HG02938 (cell line): ENCODE measurements around the gene SEMA4B.

Experiments
- ATAC-seq: cut with Tn5 transposase; IDR thresholded peaks from one replicate; pipeline ENCODE4 v1.9.1; 2021; ENCODE audit warnings: mild to moderate bottlenecking, moderate library complexity; ENCODE audit not compliant: unreplicated experiment

SEMA4B gene

DNA sequence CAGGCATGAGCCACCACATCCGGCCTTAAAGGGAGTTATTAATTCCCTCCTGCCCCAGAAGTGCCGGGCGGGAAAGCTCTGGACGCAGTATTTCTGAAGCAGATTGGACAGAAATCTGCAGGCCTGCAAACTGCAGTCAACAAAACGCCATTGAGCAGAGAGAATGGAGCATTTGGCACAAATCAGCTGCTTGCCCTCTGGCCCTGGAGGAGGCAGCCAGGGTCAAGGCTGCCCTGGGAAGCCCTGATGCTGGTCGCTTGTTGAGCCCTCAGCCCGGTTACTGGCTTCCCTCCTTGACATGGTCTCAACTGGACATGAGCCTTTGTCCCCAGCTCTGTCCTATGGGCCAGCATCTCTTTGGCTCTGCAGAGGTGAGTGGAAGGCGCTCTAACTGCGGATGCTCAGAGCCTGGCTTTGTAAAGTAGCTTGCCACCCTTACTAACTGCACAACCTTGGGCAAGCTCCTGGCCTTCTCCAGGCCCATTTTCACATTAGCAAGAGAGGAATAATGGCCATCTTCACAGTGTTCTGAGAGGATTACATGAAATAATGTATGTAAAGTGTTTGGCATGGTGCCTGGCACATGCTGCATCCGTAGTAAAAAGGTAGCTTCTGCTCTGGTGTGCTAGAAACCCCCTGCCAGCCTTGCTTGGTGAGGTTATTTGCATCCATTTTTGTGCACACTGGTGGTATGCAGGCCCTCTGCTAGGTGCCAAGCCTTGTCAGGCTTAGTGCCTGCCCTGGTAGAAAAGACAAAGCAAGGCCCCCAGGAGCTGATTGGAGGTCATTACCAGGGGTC, 4.1 kb downstream of the SEMA4B start:
- ATAC-seq, result no peak

DNA sequence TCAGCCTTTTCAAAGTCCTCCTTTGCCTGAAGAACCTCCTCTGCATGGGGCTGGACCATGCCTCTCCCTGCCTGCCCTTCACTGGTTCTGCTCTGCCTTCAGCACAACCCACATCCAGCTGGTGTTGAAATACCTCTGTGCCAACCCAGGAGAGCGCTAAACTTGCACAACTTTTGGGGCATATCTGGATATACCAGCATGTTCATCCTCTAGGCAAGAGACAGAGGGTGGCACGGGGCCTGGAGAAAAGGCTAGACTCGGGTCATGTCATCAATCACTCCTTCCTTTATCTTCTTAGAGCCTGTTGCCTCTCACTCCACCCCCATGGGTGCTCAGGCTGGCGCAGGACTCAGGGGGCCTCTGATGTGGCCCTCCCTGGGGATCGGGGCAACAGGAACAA, 4.8 kb downstream of the SEMA4B start:
- ATAC-seq, result no peak

DNA sequence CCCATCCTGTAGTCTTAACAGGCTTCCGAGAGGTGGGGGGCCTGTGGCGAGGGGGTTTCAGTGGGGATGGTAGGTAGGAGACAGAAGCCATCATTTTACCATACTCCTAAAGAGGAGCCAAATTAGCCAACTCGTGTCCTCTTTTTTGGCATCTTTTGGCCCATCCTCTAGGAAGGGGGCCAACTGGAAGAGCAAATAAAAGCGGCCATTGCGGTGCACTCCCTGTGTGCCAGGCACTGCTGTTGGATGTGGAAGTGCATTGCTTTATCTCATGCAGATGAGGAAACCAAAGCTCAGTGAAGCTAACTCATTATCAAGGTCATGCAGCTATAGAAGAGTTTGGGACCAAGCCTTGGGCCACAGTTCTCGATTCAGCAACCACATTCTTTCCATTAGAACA, 6.1 kb downstream of the SEMA4B start:
- no peak for ATAC-seq

DNA sequence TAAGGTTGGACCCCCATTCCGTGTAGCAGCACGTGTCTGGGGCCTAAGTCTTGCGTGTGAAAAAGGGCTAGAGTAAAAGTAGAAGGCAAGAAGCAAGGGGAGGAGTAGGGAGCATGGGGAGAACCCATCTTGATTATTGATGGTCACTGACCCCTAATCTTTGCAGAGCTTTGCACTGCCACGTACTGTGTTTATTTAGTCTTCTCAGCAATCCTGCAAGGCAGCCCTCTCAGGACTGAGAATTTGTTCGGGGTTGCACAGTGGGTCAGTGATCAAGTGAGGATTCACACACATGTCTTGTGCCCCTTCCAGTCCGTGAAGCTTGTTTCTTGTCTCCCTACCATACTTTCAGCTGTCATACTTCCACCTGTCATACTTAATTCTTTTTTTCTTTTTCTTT, 7.2 kb downstream of the SEMA4B start:
- ATAC-seq, result no peak

DNA sequence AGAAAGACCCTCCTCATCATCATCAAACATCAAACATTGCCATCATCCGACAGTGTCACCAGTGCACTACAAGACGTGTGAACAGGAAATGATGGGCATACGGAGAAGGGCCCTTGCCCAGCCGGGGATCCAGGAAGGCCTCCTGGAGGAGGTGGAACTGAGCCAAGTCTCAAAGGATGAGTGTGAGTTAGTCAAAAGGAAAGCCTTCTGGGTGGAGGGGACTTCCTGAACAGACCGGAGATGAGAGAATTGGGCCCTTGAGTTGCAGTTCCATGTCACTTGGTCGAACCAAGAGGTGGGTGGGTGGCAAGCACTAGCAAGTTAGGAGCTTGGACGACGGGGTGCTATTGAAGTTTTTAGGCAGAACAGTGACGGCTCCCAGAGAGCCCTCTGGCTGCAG, 8.5 kb downstream of the SEMA4B start:
- peak; percentile 55 for ATAC-seq

DNA sequence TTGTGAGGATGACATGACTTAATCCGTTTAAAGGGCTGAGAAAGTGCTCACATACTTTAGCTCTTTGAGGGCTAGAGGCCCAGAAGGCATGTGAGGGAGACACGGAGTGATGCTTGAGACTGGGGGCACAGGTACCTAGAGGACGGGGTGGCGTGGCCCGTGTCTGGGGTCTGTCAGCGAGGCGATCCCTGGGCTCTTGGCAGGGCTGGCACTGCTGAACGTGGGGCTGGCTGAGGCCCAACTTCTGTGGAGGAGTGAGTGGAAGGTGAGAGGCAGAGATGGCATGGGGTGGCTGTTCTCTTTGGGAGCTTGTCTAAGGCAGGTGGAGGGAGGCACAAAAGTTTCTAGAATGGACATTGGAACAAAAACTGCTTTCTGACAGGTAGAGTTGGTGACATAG, 9.5 kb downstream of the SEMA4B start:
- no peak for ATAC-seq

DNA sequence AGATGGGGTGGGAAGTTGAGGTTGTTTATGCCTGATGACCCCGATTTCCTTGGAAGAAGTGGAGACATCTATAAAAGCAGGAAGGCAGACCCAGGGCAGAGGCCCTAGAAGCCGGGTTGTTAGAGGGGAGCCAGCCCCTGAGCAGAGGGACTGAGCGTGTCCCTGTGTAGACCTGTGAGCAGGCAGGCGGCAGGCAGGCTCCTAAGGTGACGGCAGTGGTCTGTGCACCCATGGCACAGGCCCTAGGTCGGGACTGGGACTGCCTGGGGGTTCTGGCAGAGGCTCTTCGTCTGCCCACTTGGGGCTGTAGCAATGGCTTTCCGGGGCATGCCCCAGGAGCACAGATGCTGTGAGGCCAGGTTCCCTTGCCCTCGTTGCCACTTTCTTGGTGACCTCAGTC, 9.9 kb downstream of the SEMA4B start:
- no peak for ATAC-seq

DNA sequence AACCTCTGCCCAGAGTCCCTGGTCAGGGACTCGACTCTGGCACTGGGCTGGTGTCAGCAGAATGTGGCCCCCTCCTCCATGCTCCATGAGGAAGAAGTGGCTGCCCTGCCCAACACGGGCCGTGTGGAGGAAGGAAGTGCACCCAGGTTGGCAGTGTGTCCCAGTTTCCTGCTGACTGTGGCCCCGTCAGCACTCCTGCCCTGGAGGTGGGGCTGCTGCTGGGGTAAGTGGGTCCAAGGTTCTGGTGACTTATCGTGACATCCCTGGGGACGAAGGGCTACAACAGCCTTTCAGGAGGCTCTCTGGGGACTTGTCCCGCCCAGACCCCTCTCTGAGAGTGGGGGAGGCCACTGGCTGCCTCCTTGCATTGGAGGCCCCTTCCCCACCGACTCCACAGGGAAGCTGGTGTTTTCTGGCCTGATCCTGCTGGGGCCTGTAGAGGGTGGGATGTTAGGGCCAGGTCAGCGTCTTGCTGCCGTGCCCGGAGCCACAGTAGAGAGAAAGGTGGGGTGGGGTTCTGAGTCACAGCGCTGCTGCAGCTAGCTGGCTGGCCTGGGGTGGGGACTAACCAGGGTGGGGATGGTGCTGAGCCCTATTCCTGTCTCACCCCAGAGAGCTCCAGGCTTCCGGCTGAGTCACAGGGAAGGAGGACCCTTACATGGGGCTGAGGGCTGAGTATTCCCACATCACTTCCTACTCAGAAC, 10.5 kb downstream of the SEMA4B start:
- ATAC-seq, result no peak

DNA sequence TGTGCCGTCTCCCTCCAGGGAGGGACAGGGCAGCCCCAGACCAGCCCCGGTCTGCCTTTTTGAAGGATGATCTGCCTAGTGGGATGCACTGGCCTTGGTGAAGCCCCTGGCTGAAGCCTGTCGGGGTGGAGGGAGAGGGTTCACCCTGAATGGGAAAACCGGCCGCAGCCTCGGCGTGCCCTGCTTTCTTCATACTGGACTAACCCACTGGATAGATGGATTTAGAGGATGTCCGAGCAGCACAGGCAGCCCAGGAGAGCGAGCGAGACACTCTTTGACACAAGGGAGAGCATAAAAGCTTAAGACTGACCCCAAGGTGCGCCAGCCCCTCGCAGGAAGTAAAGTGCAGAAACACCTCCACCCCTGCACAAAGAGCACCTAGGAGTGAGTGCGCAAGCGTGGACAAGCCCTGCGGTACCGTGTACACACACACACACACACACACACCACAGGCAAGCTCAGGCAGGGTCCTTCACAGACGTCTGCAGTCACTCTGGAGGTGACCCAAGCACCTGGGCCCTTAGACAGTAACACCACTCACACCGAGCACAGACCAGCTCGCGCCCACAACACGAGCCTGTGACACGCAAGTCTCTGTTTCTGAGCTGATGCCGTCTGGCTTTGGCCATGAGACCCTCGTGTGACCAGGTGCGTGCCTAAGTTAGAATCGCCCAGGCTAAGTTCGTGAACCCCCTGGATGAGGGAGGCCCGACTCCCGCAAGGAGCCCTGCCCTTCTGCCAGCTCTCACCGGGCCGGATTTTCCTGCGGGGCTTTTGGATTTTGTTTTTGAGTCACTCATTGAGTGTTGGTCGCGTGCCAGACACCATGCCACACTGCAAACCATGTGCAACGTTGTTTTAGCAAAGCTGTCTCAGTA, 11.3 kb downstream of the SEMA4B start:
- no peak for ATAC-seq

DNA sequence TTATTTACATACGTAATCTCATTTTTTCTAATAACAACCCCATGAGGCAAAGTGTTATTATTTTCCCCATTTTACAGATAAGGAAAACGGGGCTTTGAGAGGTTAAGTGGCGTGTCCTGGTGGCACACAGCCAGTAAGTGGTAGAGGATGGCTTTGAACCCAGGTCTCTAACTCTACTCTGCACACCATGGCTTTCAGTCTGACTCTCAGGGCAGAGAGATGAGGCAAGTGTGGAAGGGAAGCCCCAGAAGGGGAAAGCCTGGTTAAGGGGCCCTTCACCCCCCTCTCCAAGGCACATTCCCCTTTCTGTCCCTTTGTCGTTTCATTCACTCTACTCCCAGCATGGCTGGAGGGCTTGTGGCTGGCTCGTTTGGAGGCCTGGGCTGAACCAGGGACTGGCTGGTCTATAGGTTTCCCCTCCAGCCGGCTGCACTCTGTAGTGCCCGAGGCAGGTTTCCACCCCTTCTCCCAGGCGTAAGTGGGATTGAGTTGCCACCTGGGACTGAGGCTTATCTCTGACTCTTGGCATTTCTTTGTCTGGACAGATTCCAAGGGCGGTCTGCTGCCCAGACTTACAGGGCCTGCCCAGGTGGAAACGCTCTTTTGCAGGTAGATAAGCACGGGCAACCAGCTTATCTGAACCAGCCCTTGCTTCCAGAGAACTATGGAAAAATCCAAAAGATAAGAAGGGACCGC, 12.1 kb downstream of the SEMA4B start:
- no peak for ATAC-seq

DNA sequence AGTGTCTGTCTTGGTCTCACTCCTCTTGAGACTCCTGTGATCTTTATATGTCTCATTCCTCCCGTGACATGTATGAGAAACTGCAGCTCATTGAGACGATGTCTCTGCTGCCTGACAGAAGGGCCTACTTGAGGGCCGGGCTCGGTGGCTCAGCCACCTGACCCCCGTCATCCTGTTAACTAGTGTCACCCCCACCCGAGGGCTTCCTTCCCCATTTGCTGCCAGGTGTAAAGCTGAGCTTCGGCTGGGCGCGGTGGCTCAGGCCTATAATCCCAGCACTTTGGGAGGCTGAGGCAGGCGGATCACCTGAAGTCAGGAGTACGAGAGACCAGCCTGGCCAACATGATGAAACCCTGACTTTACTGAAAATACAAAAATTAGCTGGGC, 12.7 kb downstream of the SEMA4B start:
- ATAC-seq, result no peak

DNA sequence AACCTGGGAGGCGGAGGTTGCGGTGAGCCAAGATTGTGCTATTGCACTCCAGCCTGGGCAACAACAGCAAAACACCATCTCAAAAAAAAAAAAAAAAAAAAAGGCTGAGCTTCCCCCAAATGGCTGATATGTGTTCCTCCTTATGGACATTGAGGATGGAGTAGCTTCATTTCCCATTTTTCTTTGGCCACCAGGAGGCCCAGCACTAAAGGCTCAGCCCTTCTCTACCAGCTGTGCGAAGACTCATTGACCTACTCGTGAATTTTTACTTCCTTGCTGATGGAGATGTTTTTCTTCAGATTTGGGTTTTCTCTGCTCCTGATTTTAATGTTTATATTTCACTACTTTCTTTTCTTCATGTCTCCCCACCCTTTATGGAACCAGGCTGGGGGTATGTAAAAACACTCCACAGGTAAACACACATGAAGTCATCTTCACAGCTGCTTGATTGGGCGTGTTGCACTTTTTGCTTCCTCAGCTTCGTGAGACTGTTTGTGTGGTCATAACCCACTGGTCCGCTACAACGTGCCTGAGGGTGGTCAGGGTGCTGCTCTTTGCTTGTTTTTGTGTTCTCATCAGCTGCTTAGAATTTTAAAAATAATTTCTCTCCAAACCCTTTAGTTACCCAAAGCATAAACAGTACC, 13.5 kb downstream of the SEMA4B start:
- ATAC-seq, result no peak

DNA sequence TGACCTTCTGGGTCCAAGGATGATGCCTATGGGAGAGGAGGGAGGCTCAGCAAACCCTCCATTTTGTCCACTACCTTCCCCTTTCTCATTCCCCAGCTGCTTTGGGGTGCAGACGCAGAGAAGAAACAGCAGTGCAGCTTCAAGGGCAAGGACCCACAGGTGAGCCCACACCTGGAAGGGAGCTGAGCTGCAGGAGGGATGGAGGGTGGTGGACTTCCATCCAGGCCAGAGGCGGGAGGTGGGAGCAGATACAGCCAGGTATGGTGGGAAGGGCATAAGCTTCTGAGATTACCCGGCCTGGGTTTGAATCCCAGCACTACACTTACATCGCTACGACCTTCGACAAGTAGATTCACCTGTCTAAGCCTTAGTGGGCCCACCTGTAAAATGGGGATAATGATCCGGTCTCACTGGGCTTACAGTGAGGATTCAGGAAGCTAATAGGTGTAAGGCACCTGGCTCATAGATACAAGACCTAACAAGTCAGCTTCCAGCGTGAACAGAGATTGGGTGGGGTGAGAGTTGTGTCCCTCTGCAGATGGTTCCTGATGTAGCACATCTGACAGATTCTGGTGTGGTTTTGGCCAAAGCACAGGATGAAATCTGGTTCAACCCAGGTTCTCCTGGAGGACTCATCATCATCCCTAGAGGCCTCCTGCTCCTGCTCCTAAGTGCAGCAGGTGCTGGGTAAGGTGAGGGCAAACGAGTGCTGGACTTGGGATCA, 16.7 kb downstream of the SEMA4B start:
- ATAC-seq, result no peak

DNA sequence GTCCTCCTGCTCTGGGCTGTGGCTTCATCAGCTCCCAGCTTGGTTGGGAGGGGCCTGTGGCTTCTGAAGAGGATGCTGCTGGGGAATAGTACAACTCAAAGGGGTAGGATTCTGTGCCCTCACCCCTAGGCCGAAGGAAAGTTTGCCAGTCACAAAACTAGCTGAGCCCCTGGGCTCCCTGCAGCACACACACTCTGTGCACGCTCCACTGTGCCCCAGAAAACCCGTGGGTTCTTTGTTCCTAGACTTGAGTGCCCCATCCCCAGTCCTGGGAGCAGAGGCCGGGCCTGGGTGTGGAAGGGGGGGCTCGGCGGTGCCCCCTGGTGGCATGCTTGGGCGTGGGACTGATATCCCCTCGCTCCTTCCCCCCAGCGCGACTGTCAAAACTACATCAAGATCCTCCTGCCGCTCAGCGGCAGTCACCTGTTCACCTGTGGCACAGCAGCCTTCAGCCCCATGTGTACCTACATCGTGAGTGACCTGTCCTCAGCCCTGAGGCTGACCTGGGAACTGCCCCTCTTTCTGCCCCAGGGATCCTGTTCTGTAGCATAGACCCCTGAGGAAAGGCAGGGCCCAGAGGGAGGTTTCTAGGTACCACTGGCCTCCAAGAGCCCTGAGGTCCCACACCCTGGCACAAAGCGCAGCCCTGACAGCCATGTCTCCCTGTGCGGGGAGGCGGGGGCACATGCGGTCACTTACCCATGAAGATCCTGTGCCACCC, 18.5 kb downstream of the SEMA4B start:
- no peak for ATAC-seq

DNA sequence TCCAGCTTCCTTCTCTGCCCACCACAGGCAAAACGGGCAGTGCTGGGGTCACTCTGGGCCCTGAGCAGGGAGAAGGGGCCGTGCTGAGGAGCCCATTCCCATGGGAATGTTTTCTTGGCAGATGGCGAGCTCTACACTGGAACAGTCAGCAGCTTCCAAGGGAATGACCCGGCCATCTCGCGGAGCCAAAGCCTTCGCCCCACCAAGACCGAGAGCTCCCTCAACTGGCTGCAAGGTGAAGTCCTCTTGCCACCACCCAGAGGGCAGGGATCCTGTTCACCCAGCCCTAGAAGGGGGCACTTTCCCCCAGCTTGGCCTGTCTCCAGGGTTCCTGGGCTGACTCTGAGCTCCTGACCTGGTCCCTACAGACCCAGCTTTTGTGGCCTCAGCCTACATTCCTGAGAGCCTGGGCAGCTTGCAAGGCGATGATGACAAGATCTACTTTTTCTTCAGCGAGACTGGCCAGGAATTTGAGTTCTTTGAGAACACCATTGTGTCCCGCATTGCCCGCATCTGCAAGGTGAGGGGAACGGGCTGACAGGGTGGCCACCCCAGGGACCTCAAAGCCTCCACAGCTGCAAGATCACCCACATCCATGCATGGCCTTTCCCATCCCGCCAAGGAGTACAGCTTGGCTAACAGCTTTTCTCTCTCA, 20.2 kb downstream of the SEMA4B start:
- ATAC-seq, result no peak

DNA sequence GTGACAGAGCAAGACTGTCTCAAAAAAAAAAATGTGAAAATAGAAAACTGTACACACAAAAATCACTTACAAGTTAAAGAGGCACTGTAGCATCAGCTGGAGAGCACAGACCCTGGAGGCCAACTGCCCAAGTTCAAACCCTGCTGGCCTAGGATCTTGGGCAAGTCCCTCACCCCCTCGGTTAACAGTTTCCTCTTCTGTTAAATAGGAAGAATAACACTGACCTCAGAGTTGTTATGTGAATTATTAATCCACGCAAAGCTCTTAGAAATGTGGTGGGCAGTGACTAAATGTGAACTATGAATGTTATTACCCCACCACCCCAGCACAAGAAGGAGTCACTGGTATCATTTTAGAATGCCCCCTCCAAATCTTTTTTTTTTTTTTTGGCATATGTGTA, 21.4 kb downstream of the SEMA4B start:
- no peak for ATAC-seq

DNA sequence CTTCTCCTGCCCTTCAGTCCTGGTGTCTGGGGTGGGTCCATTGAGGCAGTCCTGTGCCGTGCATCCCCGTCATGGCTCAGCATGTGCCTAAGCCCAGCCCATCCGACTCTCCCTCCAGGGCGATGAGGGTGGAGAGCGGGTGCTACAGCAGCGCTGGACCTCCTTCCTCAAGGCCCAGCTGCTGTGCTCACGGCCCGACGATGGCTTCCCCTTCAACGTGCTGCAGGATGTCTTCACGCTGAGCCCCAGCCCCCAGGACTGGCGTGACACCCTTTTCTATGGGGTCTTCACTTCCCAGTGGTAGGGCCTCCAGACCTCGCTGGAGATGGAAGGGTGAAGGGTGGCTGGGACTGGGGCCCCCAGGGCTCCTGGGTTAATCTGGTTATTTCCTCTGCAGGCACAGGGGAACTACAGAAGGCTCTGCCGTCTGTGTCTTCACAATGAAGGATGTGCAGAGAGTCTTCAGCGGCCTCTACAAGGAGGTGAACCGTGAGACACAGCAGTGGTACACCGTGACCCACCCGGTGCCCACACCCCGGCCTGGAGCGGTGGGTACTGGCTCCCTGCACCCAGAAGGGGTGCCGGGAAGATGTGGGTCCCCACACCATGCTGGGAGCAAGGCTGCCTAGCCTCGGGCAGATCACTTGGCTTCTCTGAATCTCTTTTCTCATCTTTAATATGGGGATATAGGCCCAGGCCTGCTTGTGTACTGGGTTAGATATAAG, 22.5 kb downstream of the SEMA4B start:
- no peak for ATAC-seq

DNA sequence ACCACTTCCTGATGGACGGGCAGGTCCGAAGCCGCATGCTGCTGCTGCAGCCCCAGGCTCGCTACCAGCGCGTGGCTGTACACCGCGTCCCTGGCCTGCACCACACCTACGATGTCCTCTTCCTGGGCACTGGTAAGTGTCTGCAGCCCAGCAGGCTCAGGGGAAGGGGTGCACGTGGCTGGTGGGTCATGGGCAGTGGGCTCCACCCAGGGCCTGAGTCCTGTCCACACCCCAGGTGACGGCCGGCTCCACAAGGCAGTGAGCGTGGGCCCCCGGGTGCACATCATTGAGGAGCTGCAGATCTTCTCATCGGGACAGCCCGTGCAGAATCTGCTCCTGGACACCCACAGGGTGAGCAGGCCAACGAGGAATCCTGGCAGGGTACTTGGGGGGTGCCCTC, 23.9 kb downstream of the SEMA4B start:
- ATAC-seq, result no peak
